HG02840 (cell line): ENCODE data around the gene PDCD2L.
"Not testable (repeated sequence)": the region's sequence is repeated elsewhere in the genome, so short reads cannot be mapped to it uniquely, and the experiment has no call there.

ENCODE experiments used
- ATAC-seq: cut with Tn5 transposase; IDR thresholded peaks from one replicate; pipeline ENCODE4 v1.9.1; 2021; ENCODE audit warnings: mild to moderate bottlenecking, moderate library complexity, moderate number of reproducible peaks; ENCODE audit not compliant: unreplicated experiment, low FRiP score

The PDCD2L gene

DNA sequence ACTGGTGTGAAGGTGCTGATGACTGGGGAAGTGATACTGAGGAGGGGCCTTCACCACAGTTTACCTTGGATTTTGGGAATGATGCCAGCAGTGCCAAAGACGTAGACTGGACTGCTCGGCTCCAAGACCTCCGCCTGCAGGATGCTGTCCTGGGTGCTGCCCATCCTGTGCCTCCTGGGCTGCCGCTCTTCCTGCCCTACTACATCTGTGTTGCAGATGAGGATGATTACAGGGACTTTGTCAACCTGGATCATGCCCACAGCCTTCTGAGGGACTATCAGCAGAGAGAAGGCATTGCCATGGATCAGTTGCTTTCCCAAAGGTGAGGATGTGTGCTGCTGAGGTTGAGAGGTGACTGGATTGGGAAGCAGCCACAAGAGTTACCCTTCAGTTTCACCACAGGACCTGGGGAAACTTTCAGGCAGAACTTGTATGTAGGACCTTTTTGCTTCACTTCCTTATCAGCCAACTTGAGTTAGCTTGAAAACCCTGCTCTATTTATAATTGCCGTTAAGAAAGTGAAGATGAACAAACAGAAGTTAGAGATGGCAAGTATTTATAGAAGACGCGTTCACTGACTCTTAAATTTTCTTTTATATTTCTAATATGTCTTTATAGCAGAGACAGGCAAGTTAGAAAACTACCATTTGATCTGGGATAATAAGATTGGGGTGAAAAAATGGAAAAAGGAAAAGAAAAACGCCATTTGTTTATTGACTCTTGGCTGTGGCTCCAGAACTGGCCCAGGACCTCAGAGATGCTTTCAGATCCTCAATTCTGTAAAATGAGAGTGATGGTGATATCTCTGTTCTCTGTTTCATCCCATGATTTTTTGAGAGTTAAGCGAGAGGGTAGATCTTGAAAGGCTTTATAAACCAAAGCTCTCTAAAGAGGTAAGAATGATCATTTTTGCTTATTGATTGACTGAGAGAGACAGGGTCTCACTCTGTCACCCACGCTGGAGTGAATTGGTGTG, 5.3 kb downstream of the PDCD2L start:
- no peak for ATAC-seq

DNA sequence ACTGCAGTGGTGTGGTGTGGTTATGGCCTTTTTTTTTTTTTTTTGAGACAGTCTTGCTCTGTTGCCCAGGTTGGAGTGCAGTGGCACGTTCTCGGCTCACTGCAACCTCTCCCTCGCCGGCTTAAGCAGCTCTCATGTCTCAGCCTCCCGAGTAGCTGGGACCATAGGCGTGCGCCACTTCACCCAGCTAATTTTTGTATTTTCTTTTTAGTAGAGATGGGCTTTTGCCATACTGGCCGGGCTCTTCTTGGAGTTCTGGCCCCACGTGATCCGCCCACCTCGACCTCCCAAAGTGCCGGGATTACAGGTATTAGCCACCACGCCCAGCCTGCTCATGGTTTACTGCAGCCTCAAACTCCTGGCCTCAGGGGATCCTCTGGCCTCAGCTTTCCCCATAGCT, 7.0 kb downstream of the PDCD2L start:
- ATAC-seq = no peak

DNA sequence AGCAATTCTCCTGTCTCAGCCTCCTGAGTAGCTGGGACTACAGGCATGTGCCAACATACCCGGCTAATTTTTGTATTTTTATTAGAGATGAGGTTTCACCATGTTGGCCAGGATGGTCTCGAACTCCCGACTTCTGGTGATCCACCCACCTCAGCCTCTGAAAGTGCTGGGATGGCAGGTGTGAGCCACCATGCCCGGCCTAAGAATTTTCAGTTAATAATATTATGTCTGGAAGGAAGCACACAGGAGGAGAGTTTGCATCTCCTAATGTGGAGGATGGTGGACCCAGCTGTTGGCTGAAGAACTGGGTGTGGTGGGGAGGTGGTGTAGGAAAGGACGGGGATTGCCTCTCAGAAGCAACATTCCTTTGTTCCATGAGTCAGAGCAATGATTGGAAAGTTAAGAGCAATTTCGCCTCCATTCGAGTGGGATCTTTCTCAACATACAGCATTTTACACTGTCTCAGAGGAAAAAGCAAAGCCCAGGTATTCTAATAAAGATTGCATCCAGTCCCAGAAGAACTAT, 11.9 kb downstream of the PDCD2L start:
- ATAC-seq = no peak

DNA sequence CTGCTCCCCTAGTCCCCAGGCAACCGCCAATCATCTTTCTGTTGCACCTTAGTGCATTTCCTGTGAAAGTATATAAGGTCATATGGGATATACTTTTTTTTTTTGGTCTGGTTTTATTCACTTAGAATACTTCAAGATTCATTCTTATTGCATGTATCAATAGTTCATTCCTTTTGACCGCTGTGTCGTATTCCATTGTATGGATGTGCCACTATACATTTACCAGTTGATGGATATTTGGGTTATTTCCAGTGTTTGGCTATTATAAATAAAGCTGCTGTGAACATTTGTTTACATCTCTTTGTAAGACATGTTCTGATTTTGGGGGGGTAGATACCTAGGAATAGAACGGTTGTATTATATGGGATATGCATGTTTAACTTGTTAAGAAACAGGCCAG, 14.1 kb downstream of the PDCD2L start:
- ATAC-seq = no peak

DNA sequence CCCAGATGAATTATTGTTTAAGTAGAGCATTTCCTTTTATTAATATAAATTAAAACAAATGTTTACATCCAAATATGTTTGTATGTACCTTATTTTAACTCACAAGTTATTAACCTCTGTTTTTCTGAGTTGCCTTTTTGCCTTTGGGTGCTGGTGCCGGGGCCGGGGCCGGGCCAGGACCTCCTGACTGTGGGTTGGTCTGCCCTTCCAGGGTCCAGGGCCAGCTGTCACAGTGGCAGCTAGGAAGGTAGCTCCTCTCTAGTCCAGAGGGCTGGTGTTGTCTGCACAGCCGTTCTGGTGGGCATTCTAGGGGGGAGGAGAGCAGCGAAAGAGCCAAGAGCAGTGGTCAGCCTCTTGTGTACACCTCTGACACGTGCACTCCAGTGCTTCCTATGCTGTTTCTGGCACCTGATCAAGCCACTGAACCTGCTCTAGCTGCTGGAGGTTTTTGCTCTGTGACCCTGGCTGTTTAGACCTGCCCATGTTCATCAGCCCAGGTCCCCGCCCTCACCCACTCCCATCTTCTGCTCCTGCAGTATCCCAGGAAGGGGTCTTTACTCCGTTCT, 22.0 kb downstream of the PDCD2L start:
- no peak for ATAC-seq

DNA sequence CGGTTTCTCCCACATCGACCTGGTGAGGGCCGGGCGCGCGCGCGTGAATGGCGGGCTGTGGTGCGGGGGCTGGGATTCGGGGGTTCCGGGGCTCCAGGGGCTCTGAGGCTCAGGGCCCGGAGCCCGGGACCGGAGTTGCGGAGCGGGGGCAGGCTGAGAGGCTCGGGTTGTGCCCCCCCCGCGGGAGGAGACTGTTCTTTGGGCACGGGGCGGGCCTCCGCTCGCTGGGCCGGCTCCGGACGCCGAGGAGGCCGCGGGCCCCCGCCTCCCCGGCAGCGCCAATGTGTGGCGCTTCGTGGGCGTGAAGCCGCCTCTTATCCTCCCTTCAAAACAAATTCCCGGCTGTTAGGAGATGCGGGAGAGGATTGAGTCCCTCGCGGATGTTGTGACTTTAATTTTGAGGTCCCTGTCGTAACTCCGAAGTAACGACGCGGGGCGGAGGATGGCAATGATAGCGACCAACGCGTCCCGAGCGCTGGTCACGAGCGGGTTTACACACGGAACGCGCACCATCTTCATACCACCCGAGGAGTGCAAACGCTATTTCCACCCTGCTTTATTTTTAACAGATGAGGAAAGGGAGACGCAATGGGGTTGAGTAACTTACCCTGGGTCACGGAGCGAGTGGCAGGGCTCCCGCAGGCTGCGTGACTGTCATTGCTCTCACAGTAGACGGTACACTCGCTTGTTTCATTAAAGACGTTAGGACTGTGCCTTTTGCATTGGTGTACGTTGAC, 24.5 kb downstream of the PDCD2L start:
- peak; percentile 56 for ATAC-seq

DNA sequence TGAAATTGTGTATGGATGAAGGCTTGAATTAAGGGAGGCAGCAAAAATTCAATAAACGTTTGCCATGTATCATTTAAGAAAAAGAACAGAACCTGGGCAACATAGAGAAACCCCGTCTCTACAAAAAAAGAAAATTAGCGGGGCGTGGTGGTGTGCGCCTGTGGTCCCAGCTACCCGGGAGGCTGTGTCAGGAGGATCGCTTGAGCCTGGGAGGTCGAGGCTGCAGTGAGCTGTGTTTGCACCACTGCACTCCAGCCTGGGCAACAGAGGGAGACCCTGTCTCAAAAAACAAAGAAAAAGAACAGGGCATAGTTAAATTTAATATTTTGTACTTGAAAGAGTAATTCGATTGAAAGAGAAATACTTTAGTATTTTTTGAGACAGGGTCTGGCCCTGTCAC, 25.4 kb downstream of the PDCD2L start:
- ATAC-seq = no peak

DNA sequence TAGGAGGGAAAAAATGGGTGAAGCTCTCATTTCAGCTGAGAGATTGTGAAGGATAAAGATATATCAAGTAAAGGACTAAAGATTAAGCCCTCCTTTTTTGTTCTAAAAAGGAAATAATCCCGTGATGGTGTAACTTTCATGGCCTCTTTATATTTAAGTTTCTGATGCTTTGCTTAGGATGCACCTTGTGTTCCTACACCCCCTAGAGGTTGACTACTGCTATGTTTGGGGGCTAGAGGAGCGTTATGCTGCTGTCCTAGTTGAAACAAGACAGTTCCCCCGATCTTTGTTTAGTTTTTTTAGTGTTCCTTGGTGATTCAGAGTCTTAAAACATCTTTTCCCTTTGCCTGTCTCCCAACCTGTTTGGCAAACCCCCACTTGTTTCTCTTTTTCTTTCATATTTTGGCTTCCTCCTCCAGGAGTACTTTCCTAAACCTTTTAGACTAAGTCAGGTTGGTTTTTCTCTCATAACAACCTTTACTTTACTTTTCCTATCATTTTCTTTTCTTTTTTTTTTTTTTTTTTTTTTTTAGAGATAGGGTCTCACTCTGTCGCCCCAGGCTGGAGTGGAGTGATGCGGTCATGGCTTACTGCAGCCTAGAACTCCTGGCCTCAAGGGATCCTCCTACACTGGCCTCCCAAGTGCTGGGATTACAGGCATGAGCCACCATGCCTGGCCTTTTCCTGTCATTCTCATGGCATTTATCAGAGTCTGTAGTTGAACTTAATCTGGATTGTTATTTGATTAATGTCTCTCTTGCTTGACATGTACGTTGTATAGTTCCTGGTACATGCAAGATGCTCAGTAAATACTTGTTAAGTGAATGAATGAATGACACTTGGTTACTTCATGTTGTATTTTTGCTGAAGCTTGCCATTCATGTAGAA, 26.8 kb downstream of the PDCD2L start:
- ATAC-seq = no peak

DNA sequence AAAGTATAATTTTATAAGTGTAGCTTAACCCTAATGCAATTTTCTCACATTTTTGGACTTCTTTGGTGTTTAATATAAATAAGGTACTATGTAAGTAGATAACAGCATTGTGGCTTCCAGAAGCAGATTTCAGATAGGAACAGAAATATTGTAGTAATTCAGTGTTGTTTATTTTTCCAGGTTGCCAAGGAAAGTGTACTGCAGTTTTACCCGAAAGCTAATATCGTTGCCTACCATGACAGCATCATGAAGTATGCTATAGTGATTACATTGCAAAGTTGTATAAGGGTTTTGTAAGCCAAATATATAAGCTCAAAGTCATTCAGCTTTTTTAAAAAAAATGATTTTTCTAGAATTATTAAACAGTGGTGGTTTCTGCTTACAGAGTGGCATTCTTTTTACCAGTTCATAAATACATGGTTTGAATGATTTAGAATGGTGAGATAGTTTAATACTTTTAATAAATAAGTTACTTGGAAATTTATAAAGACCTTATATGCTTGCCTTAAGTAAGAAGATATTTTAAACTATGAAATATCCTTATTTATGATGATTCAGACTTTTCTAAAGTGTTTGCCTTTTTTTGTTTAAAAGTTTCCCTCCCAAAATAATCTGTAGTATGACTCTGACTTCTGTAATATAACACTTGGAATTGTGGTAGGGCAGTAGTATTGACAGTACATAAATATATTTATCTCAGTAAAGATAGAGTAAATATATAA, 27.6 kb downstream of the PDCD2L start:
- ATAC-seq = no peak

DNA sequence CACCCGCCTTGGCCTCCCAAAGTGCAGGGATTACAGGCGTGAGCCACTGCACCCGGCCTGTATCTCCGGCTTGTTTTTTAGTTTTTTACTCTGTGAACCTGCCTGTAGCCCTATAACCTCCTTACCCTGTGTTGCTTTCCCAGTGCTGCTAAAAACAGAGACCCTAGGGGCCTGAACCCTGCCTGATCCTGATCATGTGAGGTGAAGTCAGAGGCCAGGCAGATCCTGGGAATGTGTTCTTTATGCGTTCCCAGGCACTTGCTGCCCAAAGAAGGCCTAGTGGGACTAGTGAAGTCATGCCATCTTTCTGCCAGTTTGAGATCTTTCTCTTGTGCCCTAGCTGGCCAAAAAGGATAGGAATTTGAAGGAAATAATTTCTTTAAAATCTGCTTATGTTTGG, 28.6 kb downstream of the PDCD2L start:
- ATAC-seq = no peak

DNA sequence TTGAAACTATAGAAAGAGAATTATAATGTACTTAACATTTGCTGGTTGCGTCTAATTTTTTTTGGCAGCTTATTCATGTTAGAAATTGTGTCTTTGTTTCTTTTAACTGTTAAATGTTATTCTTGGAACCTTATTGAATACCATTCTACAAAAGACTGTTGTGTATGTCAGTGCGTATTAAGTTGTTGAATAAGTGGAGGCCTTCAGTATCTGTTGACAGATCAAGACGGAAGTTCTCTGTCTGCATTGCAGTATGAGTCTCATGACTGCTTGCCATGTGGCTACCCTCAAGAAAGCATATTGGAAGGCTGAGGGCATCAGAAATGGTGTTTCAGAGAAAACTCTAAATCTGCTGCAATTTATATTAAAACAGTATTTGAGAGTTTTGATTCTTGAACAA, 32.5 kb downstream of the PDCD2L start:
- no peak for ATAC-seq

DNA sequence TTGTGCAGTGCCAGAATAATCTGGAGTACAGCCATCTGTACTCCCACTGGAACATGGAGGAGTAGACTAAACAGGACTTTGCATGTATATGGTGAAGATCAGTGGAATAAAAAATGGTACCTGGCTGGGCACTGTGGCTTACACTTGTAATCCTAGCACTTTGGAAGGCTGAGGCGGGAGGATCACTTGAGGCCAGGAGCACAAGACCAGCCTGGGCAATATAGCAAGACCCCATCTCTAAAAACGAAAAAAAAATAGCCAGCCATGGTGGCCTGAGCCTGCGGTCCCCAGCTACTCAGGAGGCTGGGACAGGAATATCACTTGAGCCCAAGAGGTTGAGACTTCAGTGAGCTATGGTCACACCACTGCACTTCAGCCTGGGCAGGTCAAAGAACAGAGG, 44.0 kb downstream of the PDCD2L start:
- ATAC-seq = no peak

DNA sequence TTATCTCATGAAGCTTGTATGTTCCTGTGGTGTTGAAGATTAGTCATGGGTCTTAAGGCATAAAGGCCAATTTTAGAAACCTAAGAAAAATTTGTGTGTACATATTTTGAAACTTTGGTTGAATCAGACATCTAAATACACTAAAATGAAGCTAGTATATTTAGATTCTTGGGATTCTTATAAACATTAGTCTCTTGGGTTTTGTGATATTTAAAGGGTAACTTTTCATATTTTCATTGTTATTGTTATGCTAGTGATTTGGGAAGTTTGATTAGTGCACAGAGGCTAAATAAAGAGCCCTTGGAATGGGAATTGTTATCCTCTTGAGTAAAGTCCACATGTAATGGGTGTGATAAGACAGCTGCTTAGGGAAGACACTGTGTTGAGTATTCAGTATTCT, 48.5 kb downstream of the PDCD2L start:
- ATAC-seq = no peak

DNA sequence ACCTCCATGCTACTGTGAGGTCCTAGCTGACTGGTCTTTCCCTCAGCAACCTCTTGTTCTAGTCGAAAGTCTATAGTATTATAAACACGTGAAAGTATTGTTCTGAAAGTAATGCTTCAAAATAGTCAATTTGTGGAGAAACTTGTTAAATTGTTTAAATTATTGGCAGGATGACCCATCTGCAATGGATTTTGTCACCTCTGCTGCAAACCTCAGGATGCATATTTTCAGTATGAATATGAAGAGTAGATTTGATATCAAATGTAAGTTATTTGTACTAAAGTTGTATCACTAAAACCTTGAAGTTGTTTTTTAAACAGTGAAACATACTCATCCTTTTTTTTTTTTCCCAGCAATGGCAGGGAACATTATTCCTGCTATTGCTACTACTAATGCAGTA, 49.9 kb downstream of the PDCD2L start:
- no peak for ATAC-seq

DNA sequence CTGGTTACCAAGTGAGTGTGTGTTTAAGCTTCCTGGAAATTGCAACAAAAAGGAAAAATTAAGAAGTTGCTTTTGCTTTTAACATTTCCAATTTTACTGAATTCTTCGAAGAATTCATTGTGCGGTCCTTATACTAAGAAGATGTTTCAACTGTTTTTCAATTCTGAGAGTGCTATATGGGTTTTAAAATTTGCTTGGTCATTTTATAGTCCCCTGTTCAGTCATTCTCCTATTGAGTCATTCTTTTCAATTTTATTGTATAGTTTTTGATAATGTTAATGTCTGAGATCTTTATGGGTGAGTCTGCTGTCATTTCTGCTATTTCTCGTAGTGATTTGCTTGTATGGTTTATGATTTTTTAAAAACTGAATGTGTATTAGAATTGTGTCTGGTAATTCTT, 50.5 kb downstream of the PDCD2L start:
- ATAC-seq = no peak

DNA sequence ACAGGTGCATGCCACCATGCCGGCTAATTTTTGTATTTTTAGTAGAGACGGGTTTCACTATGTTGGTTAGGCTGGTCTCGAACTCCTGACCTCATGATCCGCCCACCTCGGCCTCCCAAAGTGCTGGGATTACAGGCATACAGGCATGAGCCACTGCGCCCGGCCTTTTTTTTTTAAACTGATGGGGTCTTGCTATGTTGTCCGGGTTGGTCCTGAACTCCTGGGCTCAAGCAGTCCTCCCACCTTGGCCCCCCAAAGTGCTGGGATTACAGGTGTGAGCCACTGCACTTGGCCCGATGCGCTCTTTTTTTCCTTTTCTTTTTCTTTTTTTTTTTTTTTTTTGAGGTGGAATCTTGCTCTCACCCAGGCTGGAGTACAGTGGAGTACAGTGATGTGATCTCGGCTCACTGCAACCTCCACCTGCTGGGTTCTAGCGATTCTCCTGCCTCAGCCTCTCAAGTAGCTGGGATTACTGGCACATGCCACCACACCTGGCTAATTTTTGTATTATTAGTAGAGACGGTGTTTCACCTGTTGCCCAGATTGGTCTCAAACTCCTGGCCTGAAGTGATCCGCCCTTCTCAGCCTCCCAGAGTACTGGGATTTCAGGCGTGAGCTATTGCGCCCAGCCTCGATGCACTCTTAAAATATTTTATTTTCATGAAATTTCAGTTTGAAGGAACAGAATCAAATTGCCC, 51.7 kb downstream of the PDCD2L start:
- not testable (repeated sequence) for ATAC-seq

DNA sequence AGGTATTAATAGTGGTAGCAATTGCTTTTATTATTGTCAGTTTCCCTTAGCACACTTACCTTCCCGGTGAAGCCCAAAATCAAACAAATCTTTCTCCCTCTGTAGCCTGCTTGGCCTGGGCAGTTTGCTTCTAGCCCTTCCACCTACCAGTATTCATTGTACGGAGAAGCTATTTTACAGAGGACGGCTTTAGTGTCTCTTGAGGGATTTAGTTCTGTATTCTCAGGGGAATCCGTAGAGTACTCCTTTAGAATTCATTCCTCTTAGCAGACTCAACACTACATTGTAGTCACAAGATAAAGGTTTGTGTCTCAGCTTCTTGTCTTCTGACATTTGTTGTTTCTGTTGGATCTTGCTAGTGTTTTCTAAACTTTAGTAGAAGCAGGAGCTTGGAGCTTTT, 53.2 kb downstream of the PDCD2L start:
- no peak for ATAC-seq

DNA sequence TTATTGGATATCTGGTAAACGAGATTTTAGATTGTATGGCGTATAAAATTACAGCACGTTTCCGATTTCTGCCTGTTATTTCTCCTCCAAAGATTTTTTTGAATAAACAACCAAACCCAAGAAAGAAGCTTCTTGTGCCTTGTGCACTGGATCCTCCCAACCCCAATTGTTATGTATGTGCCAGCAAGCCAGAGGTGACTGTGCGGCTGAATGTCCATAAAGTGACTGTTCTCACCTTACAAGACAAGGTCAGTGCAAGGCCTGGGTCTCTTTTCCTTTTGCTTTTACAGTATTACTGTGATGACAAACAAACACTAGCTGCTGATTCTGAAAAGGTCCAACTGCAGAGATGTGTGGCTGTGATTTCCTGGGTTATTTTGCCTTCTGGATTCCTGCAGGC, 54.5 kb downstream of the PDCD2L start:
- no peak for ATAC-seq

DNA sequence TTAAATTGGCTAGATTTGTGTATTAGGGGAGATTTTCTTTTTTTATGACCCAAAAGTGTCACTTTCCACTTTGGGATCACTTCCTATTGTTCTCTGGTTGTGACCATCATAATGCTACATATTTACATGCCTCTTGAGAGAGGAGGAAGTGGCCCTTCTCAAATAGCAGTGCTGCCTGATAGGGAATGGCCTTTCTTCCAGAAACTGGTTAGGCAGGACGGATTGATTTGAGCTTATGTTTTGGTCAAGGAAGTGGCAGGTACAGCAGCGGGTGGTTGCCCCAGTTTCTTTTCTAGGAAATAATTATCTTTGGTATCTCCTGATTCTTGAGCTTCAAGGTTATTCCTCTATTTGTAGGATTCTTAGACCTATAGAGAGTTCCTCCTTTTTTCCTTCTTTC, 55.4 kb downstream of the PDCD2L start:
- ATAC-seq = no peak
